ENCODE data around the gene EDN2. TPM values are rescaled to one million over a fixed set of nuclear protein-coding genes. Genes with fewer than 3 reads are reported as not detected.

The EDN2 gene
- total RNA-seq, 2 experiments from 2014 or later, result not detected

- H3K27me3 Mint-ChIP-seq, result no peaks in the 10 kb centered on the region
- Histone ChIP-seq H3K4me3 (ENCODE audit: low read length) (no peak overlapping the region), H3K9me3 (ENCODE audit: control insufficient read depth in 1 of 2, insufficient read depth in 1 of 2, low read length in 2 of 2) (no peaks in the 10 kb centered on the region), H3K36me3 (ENCODE audit: insufficient read depth, low read length) (peaks cover 4% of the 10 kb centered on the region), H3K27ac (ENCODE audit: low read depth in 1 of 2, low read length in 2 of 2) (no peak overlapping the region), H3K27me3 (ENCODE audit: control insufficient read depth in 1 of 2, insufficient read depth in 2 of 2, low read length in 2 of 2) (no peaks in the 10 kb centered on the region), H3K4me1 (ENCODE audit: insufficient read depth, low read length) (peaks cover 3% of the 10 kb centered on the region)
- ChIA-PET POLR2A (no interaction called here), CTCF (no interaction called here)
- TF ChIP-seq CTCF (IDR thresholded peaks at IDR 0.05), result no peak
- intact Hi-C loops (cut with DNase I, micrococcal nuclease), result no loop called here
- H3K27ac Mint-ChIP-seq, result no peak overlapping the region
- peaks cover 5% of the 10 kb centered on the region for H3K36me3 Mint-ChIP-seq (ENCODE audit: low read depth)
- ATAC-seq (ENCODE audit: poor library complexity) (no peak), DNase-seq (no peak)
- H3K4me3 Mint-ChIP-seq, result no peak overlapping the region
- no peaks in the 10 kb centered on the region for H3K9me3 Mint-ChIP-seq
- no peaks in the 10 kb centered on the region for H3K4me1 Mint-ChIP-seq (ENCODE audit: low read depth)
Observed at GRCh38 chr1:41511239-41511540, 26.7 kb upstream of the EDN2 start.

- ATAC-seq (ENCODE audit: poor library complexity) (no peak), DNase-seq (no peak)
- no peaks in the 10 kb centered on the region for H3K9me3 ChIP-seq (ENCODE audit: control insufficient read depth in 1 of 2, insufficient read depth in 1 of 2, low read length in 2 of 2)
- no peak overlapping the region for H3K4me3 ChIP-seq (ENCODE audit: low read length)
- POLR2A ChIA-PET, result no interaction called here
- H3K27ac ChIP-seq (ENCODE audit: low read depth in 1 of 2, low read length in 2 of 2), result no peak overlapping the region
- peaks cover 5% of the 10 kb centered on the region for H3K36me3 Mint-ChIP-seq (ENCODE audit: low read depth)
- H3K27me3 Mint-ChIP-seq, result no peaks in the 10 kb centered on the region
- intact Hi-C loops (cut with DNase I, micrococcal nuclease), result no loop called here
- no peaks in the 10 kb centered on the region for H3K4me1 Mint-ChIP-seq (ENCODE audit: low read depth)
- no peaks in the 10 kb centered on the region for H3K9me3 Mint-ChIP-seq
- no peak overlapping the region for H3K4me3 Mint-ChIP-seq
- H3K27me3 ChIP-seq (ENCODE audit: control insufficient read depth in 1 of 2, insufficient read depth in 2 of 2, low read length in 2 of 2), result no peaks in the 10 kb centered on the region
- no peaks in the 10 kb centered on the region for H3K4me1 ChIP-seq (ENCODE audit: insufficient read depth, low read length)
- CTCF ChIA-PET, result no interaction called here
- no peak for TF ChIP-seq CTCF (IDR thresholded peaks at IDR 0.05)
- peaks cover 4% of the 10 kb centered on the region for H3K36me3 ChIP-seq (ENCODE audit: insufficient read depth, low read length)
- H3K27ac Mint-ChIP-seq, result no peak overlapping the region
Observed at GRCh38 chr1:41510531-41511238, 26.2 kb upstream of the EDN2 start.

GRCh38 chr1:41509270-41509671 lies 24.8 kb upstream of the EDN2 start:
- Mint-ChIP-seq H3K36me3 (ENCODE audit: low read depth) (peaks cover 5% of the 10 kb centered on the region), H3K4me3 (no peak overlapping the region), H3K27me3 (no peaks in the 10 kb centered on the region), H3K9me3 (no peaks in the 10 kb centered on the region), H3K27ac (no peak overlapping the region), H3K4me1 (ENCODE audit: low read depth) (peaks cover 7% of the 10 kb centered on the region)
- H3K9me3 ChIP-seq (ENCODE audit: control insufficient read depth in 1 of 2, insufficient read depth in 1 of 2, low read length in 2 of 2), result no peaks in the 10 kb centered on the region
- DNase-seq (no peak), ATAC-seq (ENCODE audit: poor library complexity) (no peak)
- no peak overlapping the region for H3K4me3 ChIP-seq (ENCODE audit: low read length)
- no peak for TF ChIP-seq CTCF (IDR thresholded peaks at IDR 0.05)
- H3K27ac ChIP-seq (ENCODE audit: low read depth in 1 of 2, low read length in 2 of 2), result no peak overlapping the region
- H3K36me3 ChIP-seq (ENCODE audit: insufficient read depth, low read length), result peaks cover 4% of the 10 kb centered on the region
- H3K4me1 ChIP-seq (ENCODE audit: insufficient read depth, low read length), result no peaks in the 10 kb centered on the region
- intact Hi-C loops (cut with DNase I, micrococcal nuclease), result no loop called here
- no peaks in the 10 kb centered on the region for H3K27me3 ChIP-seq (ENCODE audit: control insufficient read depth in 1 of 2, insufficient read depth in 2 of 2, low read length in 2 of 2)
- CTCF ChIA-PET, result no interaction called here
- POLR2A ChIA-PET, result no interaction called here

Data from CD4-positive, alpha-beta T cell (primary cell).